B cell (primary cell): ENCODE results near the gene WDR48. TPM values are rescaled to one million over a fixed set of nuclear protein-coding genes. Genes with fewer than 3 reads are reported as not detected.

Experiments used
- ATAC-seq: fragments of 200-7000 bp; cut with Tn5 transposase; one replicate; pipeline ENCODE4 v1.10.0; 2021; ENCODE audit warnings: low read depth, mild to moderate bottlenecking, moderate number of reproducible peaks, moderate library complexity
- CTCF ChIA-PET: fragments of 350-600 bp; sonication (Branson Sonifier 250); formaldehyde crosslinking; loops from one replicate; lab custom pipeline; 2021; ENCODE audit warnings: antibody characterized with exemption, inconsistent platforms; lab: Charles Lee
- POLR2A ChIA-PET: fragments of 350-600 bp; sonication (Branson Sonifier 250); formaldehyde crosslinking; loops from one replicate; lab custom pipeline; 2021; ENCODE audit warnings: antibody characterized with exemption; lab: Charles Lee
- DNase-seq: peaks from one replicate; pipeline ENCODE4 v3.0.0; 2013
- H2AFZ ChIP-seq: 2 replicates; pipeline ENCODE4 v1.6.1; 2012; ENCODE audit warnings: mild to moderate bottlenecking, low read depth, low read length; ENCODE audit not compliant: insufficient read depth, poor library complexity, severe bottlenecking
- H3K27ac ChIP-seq, 2 donors: 1 replicate in 1 of 2; 2 replicates in 1 of 2; pipeline ENCODE4 v1.5.1; 2012 to 2013; ENCODE audit warnings: low read length in 2 of 2, mild to moderate bottlenecking in 2 of 2, moderate library complexity in 1 of 2
- H3K27me3 ChIP-seq, 4 experiments: fragments of 200-600 bp in 1 of 4; sonication (generic) in 1 of 4; replicated peaks in 1 of 4; 1 replicate in 2 of 4; 2 replicates in 2 of 4; pipeline versions ENCODE4 v1.6.1 to v1.7.0; 2013 to 2016; ENCODE audit warnings: low read length in 3 of 4, mild to moderate bottlenecking in 2 of 4, mixed read lengths in 1 of 4, moderate library complexity in 1 of 4; ENCODE audit not compliant: insufficient read depth in 4 of 4, control insufficient read depth in 3 of 4; ENCODE audit errors: control extremely low read depth in 1 of 4
- H3K36me3 ChIP-seq, 2 experiments: replicated peaks in 1 of 2; 1 replicate in 1 of 2; 2 replicates in 1 of 2; pipeline versions ENCODE4 v1.6.1 to v1.7.1; 2013; ENCODE audit warnings: low read length in 1 of 2; ENCODE audit not compliant: insufficient read depth in 2 of 2, control insufficient read depth in 1 of 2; ENCODE audit errors: control extremely low read depth in 1 of 2, extremely low read depth in 1 of 2
- H3K4me1 ChIP-seq, 2 donors: fragments of 200-600 bp in 1 of 2; sonication (generic) in 1 of 2; 1 replicate in 1 of 2; 2 replicates in 1 of 2; pipeline versions ENCODE4 v1.5.1 to v1.6.1; 2013 to 2017; ENCODE audit warnings: low read length in 2 of 2; ENCODE audit not compliant: control insufficient read depth in 2 of 2, insufficient read depth in 2 of 2
- H3K4me2 ChIP-seq: replicated peaks from 2 replicates; pipeline ENCODE3; 2012; ENCODE audit warnings: mild to moderate bottlenecking, low read depth, low read length; ENCODE audit not compliant: poor library complexity, severe bottlenecking
- H3K4me3 ChIP-seq, 5 experiments: fragments of 200-600 bp in 1 of 5; sonication (generic) in 1 of 5; 1 replicate in 3 of 5; 2 replicates in 2 of 5; pipeline versions ENCODE4 v1.5.1 to v1.7.0; 2011 to 2016; ENCODE audit warnings: low read length in 4 of 5, mild to moderate bottlenecking in 4 of 5, low read depth in 2 of 5, control low read depth in 1 of 5, moderate library complexity in 1 of 5; ENCODE audit not compliant: insufficient read depth in 1 of 5; ENCODE audit errors: control extremely low read depth in 1 of 5, extremely low read depth in 1 of 5
- H3K79me2 ChIP-seq: fragments of 200-600 bp; sonication (generic); one replicate; pipeline ENCODE4 v1.6.0; 2016; ENCODE audit warnings: low read length; ENCODE audit not compliant: control insufficient read depth, insufficient read depth
- H3K9ac ChIP-seq: fragments of 200-600 bp; sonication (generic); 2 replicates; pipeline ENCODE4 v1.6.1; 2017; ENCODE audit warnings: mild to moderate bottlenecking, low read length, moderate library complexity
- H3K9me3 ChIP-seq, 3 donors: one replicate each; pipeline versions ENCODE4 v1.6.1 to v1.7.1; 2013; ENCODE audit warnings: low read length in 2 of 3; ENCODE audit not compliant: control insufficient read depth in 2 of 3, insufficient read depth in 1 of 3; ENCODE audit errors: control extremely low read depth in 1 of 3
- H4K20me1 ChIP-seq: 2 replicates; pipeline ENCODE4 v1.6.0; 2012; ENCODE audit warnings: mild to moderate bottlenecking, low read length; ENCODE audit not compliant: insufficient read depth, control insufficient read depth, poor library complexity, severe bottlenecking
- H3K27ac Mint-ChIP-seq: one replicate; pipeline ENCODE4 v1.8.0; 2021; ENCODE audit warnings: mixed read lengths
- H3K27me3 Mint-ChIP-seq: one replicate; pipeline ENCODE4 v1.8.0; 2021; ENCODE audit warnings: mixed read lengths
- H3K4me1 Mint-ChIP-seq: one replicate; pipeline ENCODE4 v1.8.0; 2021; ENCODE audit warnings: mixed read lengths
- H3K4me3 Mint-ChIP-seq: one replicate; pipeline ENCODE4 v1.8.0; 2021; ENCODE audit warnings: mixed read lengths
- H3K9me3 Mint-ChIP-seq: one replicate; pipeline ENCODE4 v1.8.0; 2022; ENCODE audit warnings: mixed read lengths; ENCODE audit not compliant: insufficient read depth
- CTCF ChIP-seq: fragments of 200-600 bp; IDR thresholded peaks from one replicate; pipeline ENCODE4 v1.8.0; 2022; ENCODE audit warnings: antibody characterized with exemption, mild to moderate bottlenecking
- EZH2 ChIP-seq: IDR thresholded peaks from 2 replicates; pipeline ENCODE4 v1.6.1; 2012; ENCODE audit warnings: borderline replicate concordance, low read depth, mild to moderate bottlenecking, moderate library complexity, low read length; ENCODE audit not compliant: insufficient read depth, poor library complexity, severe bottlenecking
- WGBS: methylation state at CpG from one replicate; pipeline ENCODE4 v1.1.5; 2013; ENCODE audit warnings: missing lambda C conversion rate; ENCODE audit not compliant: insufficient coverage; 5-methylcytosine and 5-hydroxymethylcytosine counted together
- intact Hi-C: fragments of 100-400 bp; cut with micrococcal nuclease; formaldehyde crosslinking; loops from one replicate; pipeline ENCODE4 v1.10.0; 2022
- polyA plus RNA-seq: library from polyadenylated mRNA; depleted of rRNA; stranded (reverse); fragments of >200 nt; gene quantifications from 2 replicates; pipeline ENCODE4 v1.2.3, GENCODE V29; 2012
- total RNA-seq, 2 donors: library from RNA; stranded (reverse); fragments of 120-200 nt in 1 of 2; gene quantifications; 1 replicate in 1 of 2; 2 replicates in 1 of 2; pipeline versions ENCODE4 v1.2.3 to v1.2.4, GENCODE V29; 2013 to 2022

Gene WDR48
- total and polyA plus RNA-seq, 2 donors (not counting 1 experiment from before 2014, with no cell fraction given): 20.8 to 68.6 TPM

GRCh38 chr3:39138804-39139415 is 87.1 kb downstream of the WDR48 start:
- H3K4me2 ChIP-seq: no peak overlapping the region
- WGBS: 98% methylated on average over 5 of the region's 7 CpGs
- H3K27ac ChIP-seq: no peak overlapping the region
- H3K36me3 ChIP-seq: peaks cover 0 to 56% of the 10 kb centered on the region in 2 experiments
- ChIA-PET CTCF (interaction anchor here (1.0 kb wide), 1 partner anchor 11 kb away, joined by 3 read pairs; no protein-coding TSS in a partner anchor), POLR2A (no interaction called here)
- Mint-ChIP-seq H3K9me3 (no peaks in the 10 kb centered on the region), H3K27ac (peak overlapping the region; percentile 53), H3K27me3 (no peaks in the 10 kb centered on the region), H3K4me3 (no peak overlapping the region), H3K4me1 (peaks cover 30% of the 10 kb centered on the region)
- no peak overlapping the region for H3K9ac ChIP-seq
- peaks cover 22% of the 10 kb centered on the region for H3K79me2 ChIP-seq
- no peak overlapping the region for H3K4me3 ChIP-seq
- no peak for DNase-seq
- H2AFZ ChIP-seq: no peak overlapping the region
- peaks cover 22 to 27% of the 10 kb centered on the region in 2 donors for H3K4me1 ChIP-seq
- no peaks in the 10 kb centered on the region for H3K9me3 ChIP-seq
- no peak for TF ChIP-seq EZH2
- no peak for TF ChIP-seq CTCF
- no peak for ATAC-seq
- peaks cover 38% of the 10 kb centered on the region for H4K20me1 ChIP-seq
- intact Hi-C loops: no loop called here
- no peaks in the 10 kb centered on the region for H3K27me3 ChIP-seq

- Histone ChIP-seq H3K4me3 (no peak overlapping the region), H3K79me2 (peaks cover 27% of the 10 kb centered on the region), H3K9me3 (no peaks in the 10 kb centered on the region), H3K4me1 (peaks cover 22 to 27% of the 10 kb centered on the region in 2 donors), H4K20me1 (peaks cover 43% of the 10 kb centered on the region), H3K27ac (no peak overlapping the region), H3K4me2 (no peak overlapping the region), H3K9ac (no peak overlapping the region), H2AFZ (no peak overlapping the region), H3K27me3 (no peaks in the 10 kb centered on the region), H3K36me3 (peaks cover 0 to 56% of the 10 kb centered on the region in 2 experiments)
- no peak overlapping the region for H3K27ac Mint-ChIP-seq
- no peak for DNase-seq
- no peaks in the 10 kb centered on the region for H3K9me3 Mint-ChIP-seq
- ATAC-seq: no peak
- intact Hi-C loops: no loop called here
- H3K27me3 Mint-ChIP-seq: no peaks in the 10 kb centered on the region
- ChIA-PET POLR2A (no interaction called here), CTCF (interaction anchor here (1.0 to 2.3 kb wide), 2 partner anchors 12 to 148 kb away, joined by 3 to 13 read pairs; no protein-coding TSS in a partner anchor)
- H3K4me1 Mint-ChIP-seq: peaks cover 33% of the 10 kb centered on the region
- TF ChIP-seq CTCF (no peak), EZH2 (no peak)
- no peak overlapping the region for H3K4me3 Mint-ChIP-seq
- WGBS: 100% methylated on average over 1 of the region's 2 CpGs
Measured at GRCh38 chr3:39139442-39139841, 87.6 kb downstream of the WDR48 start.
